Measurements from ENCODE around the gene PGLYRP2.

The PGLYRP2 gene

GRCh38 chr19:15508035-15508710 lies 28.9 kb upstream of the PGLYRP2 start, which contains the start of gene CYP4F22:
Gene CYP4F22 (plus strand): TSS chr19:15508525. CDS start chr19:15525337, 16,812 bp downstream.
- Histone ChIP-seq H3K9ac (ENCODE audit: low read depth, low read length) (no peak within 1 kb of the TSS), H3K4me1 (ENCODE audit: control insufficient read depth, insufficient read depth, low read length) (no peaks in the 10 kb centered on the region), H3K27ac (ENCODE audit: low read depth, low read length) (no peak within 1 kb of the TSS), H3K4me3 (ENCODE audit: low read depth, low read length) (no peak within 1 kb of the TSS), H3K9me3 (ENCODE audit: control insufficient read depth, insufficient read depth, low read length) (peaks cover 66% of the 10 kb centered on the region), H3K36me3 (ENCODE audit: control insufficient read depth, insufficient read depth, low read length) (no peaks in the 10 kb centered on the region), H3K27me3 (ENCODE audit: control insufficient read depth, insufficient read depth, low read length) (no peaks in the 10 kb centered on the region; the same call in 1 of the 2 replicates)

- Histone ChIP-seq H3K9me3 (ENCODE audit: control insufficient read depth, insufficient read depth, low read length) (peaks cover 63% of the 10 kb centered on the region), H3K4me3 (ENCODE audit: low read depth, low read length) (no peak overlapping the region), H3K9ac (ENCODE audit: low read depth, low read length) (no peak overlapping the region), H3K27me3 (ENCODE audit: control insufficient read depth, insufficient read depth, low read length) (no peaks in the 10 kb centered on the region; the same call in 1 of the 2 replicates), H3K27ac (ENCODE audit: low read depth, low read length) (no peak overlapping the region), H3K36me3 (ENCODE audit: control insufficient read depth, insufficient read depth, low read length) (no peaks in the 10 kb centered on the region), H3K4me1 (ENCODE audit: control insufficient read depth, insufficient read depth, low read length) (no peaks in the 10 kb centered on the region)
These were observed 28.1 kb upstream of the PGLYRP2 start for GRCh38 chr19:15507068-15508034.

- Histone ChIP-seq H3K4me1 (ENCODE audit: control insufficient read depth, insufficient read depth, low read length) (no peaks in the 10 kb centered on the region), H3K9me3 (ENCODE audit: control insufficient read depth, insufficient read depth, low read length) (peaks cover 60% of the 10 kb centered on the region), H3K36me3 (ENCODE audit: control insufficient read depth, insufficient read depth, low read length) (no peaks in the 10 kb centered on the region), H3K9ac (ENCODE audit: low read depth, low read length) (no peak overlapping the region), H3K4me3 (ENCODE audit: low read depth, low read length) (no peak overlapping the region), H3K27me3 (ENCODE audit: control insufficient read depth, insufficient read depth, low read length) (no peaks in the 10 kb centered on the region; the same call in 1 of the 2 replicates), H3K27ac (ENCODE audit: low read depth, low read length) (no peak overlapping the region)
These were observed 26.8 kb upstream of the PGLYRP2 start for GRCh38 chr19:15506074-15506571.

GRCh38 chr19:15502264-15502663 lies 23.0 kb upstream of the PGLYRP2 start:
- no peak overlapping the region for H3K27ac ChIP-seq (ENCODE audit: low read depth, low read length)
- H3K9me3 ChIP-seq (ENCODE audit: control insufficient read depth, insufficient read depth, low read length) = peaks cover 59% of the 10 kb centered on the region
- no peaks in the 10 kb centered on the region for H3K27me3 ChIP-seq (ENCODE audit: control insufficient read depth, insufficient read depth, low read length)
- H3K36me3 ChIP-seq (ENCODE audit: control insufficient read depth, insufficient read depth, low read length) = no peaks in the 10 kb centered on the region
- H3K9ac ChIP-seq (ENCODE audit: low read depth, low read length) = no peak overlapping the region
- no peaks in the 10 kb centered on the region for H3K4me1 ChIP-seq (ENCODE audit: control insufficient read depth, insufficient read depth, low read length)
- H3K4me3 ChIP-seq (ENCODE audit: low read depth, low read length) = no peak overlapping the region

GRCh38 chr19:15501596-15501995 lies 22.3 kb upstream of the PGLYRP2 start:
- Histone ChIP-seq H3K36me3 (ENCODE audit: control insufficient read depth, insufficient read depth, low read length) (no peaks in the 10 kb centered on the region), H3K4me1 (ENCODE audit: control insufficient read depth, insufficient read depth, low read length) (no peaks in the 10 kb centered on the region), H3K27me3 (ENCODE audit: control insufficient read depth, insufficient read depth, low read length) (no peaks in the 10 kb centered on the region), H3K27ac (ENCODE audit: low read depth, low read length) (no peak overlapping the region), H3K9me3 (ENCODE audit: control insufficient read depth, insufficient read depth, low read length) (peaks cover 59% of the 10 kb centered on the region), H3K4me3 (ENCODE audit: low read depth, low read length) (no peak overlapping the region), H3K9ac (ENCODE audit: low read depth, low read length) (no peak overlapping the region)

- Histone ChIP-seq H3K27me3 (ENCODE audit: control insufficient read depth, insufficient read depth, low read length) (no peaks in the 10 kb centered on the region), H3K4me1 (ENCODE audit: control insufficient read depth, insufficient read depth, low read length) (no peaks in the 10 kb centered on the region), H3K9me3 (ENCODE audit: control insufficient read depth, insufficient read depth, low read length) (peaks cover 53% of the 10 kb centered on the region), H3K27ac (ENCODE audit: low read depth, low read length) (no peak overlapping the region), H3K4me3 (ENCODE audit: low read depth, low read length) (no peak overlapping the region), H3K36me3 (ENCODE audit: control insufficient read depth, insufficient read depth, low read length) (no peaks in the 10 kb centered on the region), H3K9ac (ENCODE audit: low read depth, low read length) (no peak overlapping the region)
These were observed 19.6 kb upstream of the PGLYRP2 start for GRCh38 chr19:15498910-15499309.

- Histone ChIP-seq H3K4me3 (ENCODE audit: low read depth, low read length) (no peak overlapping the region), H3K9me3 (ENCODE audit: control insufficient read depth, insufficient read depth, low read length) (peaks cover 53% of the 10 kb centered on the region), H3K27ac (ENCODE audit: low read depth, low read length) (no peak overlapping the region), H3K4me1 (ENCODE audit: control insufficient read depth, insufficient read depth, low read length) (no peaks in the 10 kb centered on the region), H3K27me3 (ENCODE audit: control insufficient read depth, insufficient read depth, low read length) (no peaks in the 10 kb centered on the region), H3K36me3 (ENCODE audit: control insufficient read depth, insufficient read depth, low read length) (no peaks in the 10 kb centered on the region), H3K9ac (ENCODE audit: low read depth, low read length) (no peak overlapping the region)
These were observed 19.0 kb upstream of the PGLYRP2 start for GRCh38 chr19:15498156-15498858.

GRCh38 chr19:15495151-15495550 lies 15.8 kb upstream of the PGLYRP2 start:
- Histone ChIP-seq H3K9ac (ENCODE audit: low read depth, low read length) (no peak overlapping the region), H3K36me3 (ENCODE audit: control insufficient read depth, insufficient read depth, low read length) (no peaks in the 10 kb centered on the region), H3K4me1 (ENCODE audit: control insufficient read depth, insufficient read depth, low read length) (no peaks in the 10 kb centered on the region), H3K4me3 (ENCODE audit: low read depth, low read length) (no peak overlapping the region), H3K27ac (ENCODE audit: low read depth, low read length) (no peak overlapping the region), H3K27me3 (ENCODE audit: control insufficient read depth, insufficient read depth, low read length) (no peaks in the 10 kb centered on the region), H3K9me3 (ENCODE audit: control insufficient read depth, insufficient read depth, low read length) (peaks cover 33% of the 10 kb centered on the region)

GRCh38 chr19:15488489-15489226 lies 9.4 kb upstream of the PGLYRP2 start:
- no peaks in the 10 kb centered on the region for H3K27me3 ChIP-seq (ENCODE audit: control insufficient read depth, insufficient read depth, low read length)
- no peak overlapping the region for H3K9ac ChIP-seq (ENCODE audit: low read depth, low read length)
- H3K9me3 ChIP-seq (ENCODE audit: control insufficient read depth, insufficient read depth, low read length) = peaks cover 33% of the 10 kb centered on the region
- no peaks in the 10 kb centered on the region for H3K4me1 ChIP-seq (ENCODE audit: control insufficient read depth, insufficient read depth, low read length)
- H3K36me3 ChIP-seq (ENCODE audit: control insufficient read depth, insufficient read depth, low read length) = no peaks in the 10 kb centered on the region
- H3K27ac ChIP-seq (ENCODE audit: low read depth, low read length) = no peak overlapping the region
- no peak overlapping the region for H3K4me3 ChIP-seq (ENCODE audit: low read depth, low read length)

- Histone ChIP-seq H3K27me3 (ENCODE audit: control insufficient read depth, insufficient read depth, low read length) (no peaks in the 10 kb centered on the region), H3K4me3 (ENCODE audit: low read depth, low read length) (peak overlapping the region; percentile 12; the same call in 1 of the 2 replicates), H3K36me3 (ENCODE audit: control insufficient read depth, insufficient read depth, low read length) (no peaks in the 10 kb centered on the region), H3K9me3 (ENCODE audit: control insufficient read depth, insufficient read depth, low read length) (peaks cover 41% of the 10 kb centered on the region), H3K4me1 (ENCODE audit: control insufficient read depth, insufficient read depth, low read length) (no peaks in the 10 kb centered on the region), H3K9ac (ENCODE audit: low read depth, low read length) (no peak overlapping the region), H3K27ac (ENCODE audit: low read depth, low read length) (no peak overlapping the region)
These were observed 7.7 kb upstream of the PGLYRP2 start for GRCh38 chr19:15487038-15487437.
